IPS-18c (cell line): Measurements from ENCODE around the gene LRRC8D.

Source experiments
- H3K4me3 ChIP-seq: 2 replicates; pipeline ENCODE4 v1.7.0; 2013; ENCODE audit warnings: low read depth, mild to moderate bottlenecking, low read length, moderate library complexity; ENCODE audit not compliant: insufficient read depth
- H3K9me3 ChIP-seq: one replicate; pipeline ENCODE4 v1.6.1; 2013; ENCODE audit warnings: mild to moderate bottlenecking, low read length, moderate library complexity; ENCODE audit not compliant: control insufficient read depth, insufficient read depth

Gene LRRC8D

GRCh38 chr1:89877756-89878155, 56.9 kb downstream of the LRRC8D start:
- H3K9me3 ChIP-seq = no peaks in the 10 kb centered on the region

DNA sequence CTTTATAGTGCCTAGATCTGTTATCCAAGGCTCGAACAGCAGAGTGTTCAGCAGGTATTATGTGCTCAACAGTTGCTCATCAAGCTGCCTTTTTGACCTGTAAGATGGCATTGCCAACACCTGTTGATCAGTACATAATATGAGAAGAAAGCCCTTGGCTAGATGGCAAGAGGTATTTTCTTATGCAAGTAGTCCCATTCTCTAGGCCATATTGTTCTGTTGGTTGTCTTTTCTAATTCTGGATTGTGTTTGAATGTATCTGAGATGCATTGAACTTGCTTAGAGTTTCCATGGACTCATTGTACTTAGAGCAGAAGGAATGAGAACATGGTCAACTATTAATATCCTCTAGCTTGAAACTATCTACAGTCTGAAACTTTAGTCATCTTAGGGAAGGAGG, 57.4 kb downstream of the LRRC8D start:
- Histone ChIP-seq H3K4me3 (no peak overlapping the region), H3K9me3 (no peaks in the 10 kb centered on the region)

More at GRCh38 chr1:89877756-89878155, 56.9 kb downstream of the LRRC8D start:
- no peak overlapping the region for H3K4me3 ChIP-seq

GRCh38 chr1:89880679-89881078, 59.8 kb downstream of the LRRC8D start:
- H3K4me3 ChIP-seq = no peak overlapping the region
- H3K9me3 ChIP-seq = no peaks in the 10 kb centered on the region

DNA sequence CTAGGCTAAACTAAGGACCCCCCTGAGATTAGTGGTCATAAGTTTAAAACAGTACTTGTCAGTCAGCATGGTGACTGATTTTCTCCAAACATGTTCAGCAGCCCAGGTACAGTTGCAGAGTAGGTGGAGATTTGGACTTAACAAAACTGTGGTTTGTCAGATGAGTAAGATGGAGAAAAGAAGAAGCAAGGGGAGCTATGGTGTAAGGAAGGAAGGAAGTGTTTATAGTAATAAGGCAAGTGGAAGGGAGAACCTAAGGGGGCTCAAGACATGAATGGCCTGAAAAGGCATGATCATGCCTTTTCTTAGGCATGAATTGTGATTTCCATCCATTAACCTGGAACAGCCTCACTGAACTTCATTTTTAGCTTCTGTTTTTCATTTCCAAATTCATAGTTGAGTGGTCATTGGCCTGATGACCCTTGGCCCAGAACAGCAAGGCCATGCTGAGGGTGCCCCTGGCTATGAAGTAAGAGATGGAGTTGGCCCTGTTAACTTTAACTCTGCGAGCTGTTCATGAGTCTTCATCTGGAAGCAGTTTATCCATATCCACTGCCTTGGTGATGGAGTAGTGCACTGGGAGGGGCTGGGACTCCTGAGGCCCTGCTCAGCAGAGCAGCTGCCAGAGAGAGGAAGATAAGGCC, 60.7 kb downstream of the LRRC8D start:
- Histone ChIP-seq H3K9me3 (no peaks in the 10 kb centered on the region), H3K4me3 (no peak overlapping the region; the same call in 1 of the 2 replicates)

DNA sequence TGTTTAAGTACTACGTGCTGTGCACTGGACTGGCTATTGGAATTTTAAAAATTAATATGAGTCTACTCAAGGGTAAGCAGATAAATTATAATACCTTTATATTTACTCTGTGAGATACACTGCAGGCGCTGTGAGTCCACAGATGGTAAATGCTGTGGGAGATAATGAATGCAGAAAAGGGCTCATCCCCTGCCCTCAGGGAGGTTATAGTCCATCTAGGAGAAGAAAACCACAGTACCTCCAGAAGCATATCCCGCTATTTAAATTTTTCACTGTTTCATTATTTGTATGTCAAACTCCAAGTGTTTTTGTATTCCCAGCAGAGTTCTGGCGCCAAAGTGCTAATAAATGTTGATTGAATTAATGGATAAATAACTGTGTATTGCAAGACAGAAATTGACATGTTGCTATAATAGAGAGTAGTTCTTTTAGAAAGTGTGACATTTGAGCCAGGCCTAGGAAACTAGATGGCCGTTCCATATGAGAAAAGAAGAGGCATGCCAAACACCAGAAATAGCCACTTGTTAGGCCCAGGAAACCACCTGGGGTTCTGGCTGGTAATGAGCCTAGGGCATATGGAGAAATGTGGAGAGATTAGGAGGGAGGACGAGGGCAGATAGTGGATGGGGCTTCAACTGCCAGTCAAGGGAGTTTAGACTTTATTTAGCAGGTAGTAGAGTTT, 61.7 kb downstream of the LRRC8D start:
- Histone ChIP-seq H3K9me3 (no peaks in the 10 kb centered on the region), H3K4me3 (no peak overlapping the region)

- Histone ChIP-seq H3K9me3 (no peaks in the 10 kb centered on the region), H3K4me3 (no peak overlapping the region)
Measured at GRCh38 chr1:89883030-89883379, 62.2 kb downstream of the LRRC8D start.

DNA sequence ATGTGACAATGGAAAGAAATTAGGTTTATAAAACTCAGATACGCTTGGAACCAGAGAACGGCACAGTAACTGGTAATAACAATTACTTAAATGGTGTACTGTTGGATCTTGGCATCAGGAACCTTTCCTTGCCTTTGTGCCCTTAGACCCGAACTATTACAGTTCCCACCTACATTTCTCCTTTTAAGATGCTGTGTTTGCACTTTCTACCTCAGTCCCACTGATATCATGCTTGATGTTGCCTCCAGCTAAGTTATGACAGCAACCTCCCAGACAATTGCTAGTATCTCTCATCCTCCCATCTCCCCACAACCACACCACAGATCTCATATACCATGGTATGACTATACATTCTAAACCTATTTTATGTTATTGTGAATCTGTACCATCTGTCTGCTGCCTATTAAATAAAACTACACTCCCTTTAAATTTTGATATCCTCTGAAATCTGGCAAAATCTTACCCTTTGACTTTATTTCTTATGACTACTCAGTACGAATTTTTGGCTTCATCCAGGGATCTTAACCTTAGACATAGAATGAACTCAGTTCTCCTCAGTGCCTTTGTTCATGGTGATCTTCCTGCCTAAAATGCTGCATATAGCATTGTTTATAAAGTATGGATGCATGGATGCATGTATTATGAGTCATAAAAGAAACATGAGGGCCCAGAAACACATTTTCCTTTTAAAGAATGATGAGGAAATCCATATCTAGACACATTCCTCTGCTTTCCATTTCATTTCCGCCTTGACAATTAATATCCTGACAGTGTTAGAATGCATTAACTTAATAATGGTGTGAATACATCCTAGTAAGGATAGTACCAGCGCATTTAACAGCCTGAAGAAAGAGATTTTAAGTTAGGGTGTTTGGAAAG, 64.1 kb downstream of the LRRC8D start:
- H3K4me3 ChIP-seq = no peak overlapping the region
- no peaks in the 10 kb centered on the region for H3K9me3 ChIP-seq

- Histone ChIP-seq H3K4me3 (no peak overlapping the region), H3K9me3 (no peaks in the 10 kb centered on the region)
Measured at GRCh38 chr1:89887270-89887669, 66.4 kb downstream of the LRRC8D start.

- Histone ChIP-seq H3K9me3 (no peaks in the 10 kb centered on the region), H3K4me3 (no peak overlapping the region)
Measured at GRCh38 chr1:89887713-89888112, 66.9 kb downstream of the LRRC8D start.

GRCh38 chr1:89888480-89889322, 67.9 kb downstream of the LRRC8D start:
- H3K4me3 ChIP-seq = no peak overlapping the region

DNA sequence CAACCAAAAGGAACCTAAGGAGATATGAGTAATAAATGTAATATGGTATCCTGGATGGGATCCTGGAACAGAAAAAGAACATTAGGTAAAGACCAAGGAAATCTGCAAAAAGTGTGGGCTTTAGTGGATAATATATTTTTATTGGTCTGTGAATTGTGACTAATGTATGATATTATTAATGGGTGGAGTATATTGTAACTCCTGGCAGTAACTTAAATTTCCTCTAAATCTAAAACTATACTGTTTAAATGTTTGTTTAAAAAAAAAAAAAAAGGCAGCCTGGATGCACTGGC, 68.4 kb downstream of the LRRC8D start:
- no peak overlapping the region for H3K4me3 ChIP-seq
- H3K9me3 ChIP-seq = no peaks in the 10 kb centered on the region

More at GRCh38 chr1:89888480-89889322, 67.9 kb downstream of the LRRC8D start:
- H3K9me3 ChIP-seq = no peaks in the 10 kb centered on the region

DNA sequence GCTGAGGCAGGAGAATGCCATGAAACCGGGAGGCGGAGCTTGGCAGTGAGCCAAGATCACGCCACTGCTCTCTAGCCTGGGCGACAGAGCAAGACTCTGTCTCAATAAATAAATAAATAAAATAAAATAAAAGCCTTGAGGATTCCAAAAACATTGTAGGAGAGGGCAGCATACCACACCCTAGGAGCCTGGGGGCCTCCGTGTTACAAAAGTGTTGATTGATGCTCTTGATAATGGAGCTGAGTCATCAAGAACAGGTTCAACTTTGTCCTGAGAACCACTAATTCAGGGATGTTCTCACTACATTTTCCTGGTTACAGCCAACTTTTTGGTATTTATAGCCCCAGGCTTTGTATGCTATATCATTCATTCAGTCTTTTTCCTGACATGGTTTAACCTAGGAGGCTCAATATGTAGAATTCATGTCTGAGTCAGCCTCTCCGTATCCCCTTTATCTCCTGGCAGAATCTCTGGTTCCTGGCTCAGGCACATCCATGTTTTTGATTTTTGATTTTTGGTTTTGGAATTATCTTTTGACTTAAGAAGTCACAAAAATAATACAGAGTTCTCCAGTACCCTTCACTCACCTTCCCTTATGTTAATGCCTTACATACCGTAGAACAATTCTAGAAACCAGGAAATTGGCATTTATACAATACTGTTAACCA, 69.4 kb downstream of the LRRC8D start:
- Histone ChIP-seq H3K9me3 (no peaks in the 10 kb centered on the region), H3K4me3 (no peak overlapping the region)

DNA sequence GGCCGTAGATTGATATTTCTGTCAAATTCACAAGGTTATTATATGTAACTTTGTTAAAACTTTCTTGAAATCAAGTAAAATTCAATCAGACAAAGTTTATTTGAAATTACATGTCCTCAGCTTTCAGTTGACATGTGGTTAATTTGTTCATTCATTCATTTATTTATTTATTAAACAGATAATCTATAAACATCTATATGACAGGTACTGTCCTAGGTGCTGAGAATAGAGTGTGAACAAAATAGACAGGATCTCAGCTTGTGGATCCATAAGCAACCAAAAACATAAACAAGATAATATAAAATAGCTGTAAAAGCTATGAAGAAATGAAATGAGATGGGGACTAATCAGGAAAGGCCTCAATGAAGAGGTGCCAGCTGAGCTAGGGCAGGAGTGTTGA, 72.0 kb downstream of the LRRC8D start:
- no peak overlapping the region for H3K4me3 ChIP-seq

DNA sequence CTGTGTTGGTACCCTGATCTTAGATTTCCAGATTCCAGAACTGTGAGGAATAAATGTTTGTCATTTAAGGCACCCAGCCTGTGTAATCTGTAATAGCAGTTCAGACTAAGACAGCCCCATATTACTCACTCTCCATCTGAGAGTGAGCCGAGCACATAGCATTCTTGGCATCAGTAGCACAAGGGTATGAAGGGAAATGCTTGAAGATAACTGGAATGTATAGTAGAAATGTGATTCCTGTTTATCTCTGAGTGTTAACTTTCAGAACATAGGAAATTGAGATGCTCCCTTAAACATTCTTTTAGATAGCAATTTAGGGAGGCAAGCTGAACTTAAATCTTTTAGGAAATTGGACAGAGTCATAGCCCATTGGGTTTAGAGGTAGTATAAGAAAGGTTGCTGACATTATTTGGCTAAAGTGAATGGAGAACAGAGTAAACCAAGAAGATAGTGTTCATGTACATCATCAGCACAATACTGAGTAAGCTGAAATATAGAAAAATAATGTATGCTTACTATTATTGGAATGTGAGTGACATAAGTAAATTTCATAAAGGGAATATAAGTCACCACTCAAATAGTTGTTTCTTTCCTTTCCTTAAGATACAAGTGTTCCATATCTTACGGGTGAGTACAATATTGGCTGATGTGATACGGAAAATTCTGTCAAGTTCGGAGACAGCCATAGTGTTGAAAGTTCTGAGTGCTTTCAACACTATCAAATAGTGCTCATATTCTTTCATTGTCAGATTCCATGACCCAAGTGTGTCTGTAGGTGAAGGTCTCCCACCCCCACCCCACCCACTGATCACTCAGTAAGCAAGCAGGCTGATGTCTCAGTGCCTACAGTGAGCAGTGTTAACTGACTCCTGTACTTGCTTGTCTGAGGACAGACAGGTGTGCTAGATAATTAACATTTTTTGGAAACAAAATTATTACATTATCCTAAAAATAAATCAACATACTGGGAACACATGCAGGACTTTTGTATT, 73.7 kb downstream of the LRRC8D start:
- no peak overlapping the region for H3K4me3 ChIP-seq
- no peaks in the 10 kb centered on the region for H3K9me3 ChIP-seq

More for the DNA sequence above, 72.0 kb downstream of the LRRC8D start:
- H3K9me3 ChIP-seq = no peaks in the 10 kb centered on the region

DNA sequence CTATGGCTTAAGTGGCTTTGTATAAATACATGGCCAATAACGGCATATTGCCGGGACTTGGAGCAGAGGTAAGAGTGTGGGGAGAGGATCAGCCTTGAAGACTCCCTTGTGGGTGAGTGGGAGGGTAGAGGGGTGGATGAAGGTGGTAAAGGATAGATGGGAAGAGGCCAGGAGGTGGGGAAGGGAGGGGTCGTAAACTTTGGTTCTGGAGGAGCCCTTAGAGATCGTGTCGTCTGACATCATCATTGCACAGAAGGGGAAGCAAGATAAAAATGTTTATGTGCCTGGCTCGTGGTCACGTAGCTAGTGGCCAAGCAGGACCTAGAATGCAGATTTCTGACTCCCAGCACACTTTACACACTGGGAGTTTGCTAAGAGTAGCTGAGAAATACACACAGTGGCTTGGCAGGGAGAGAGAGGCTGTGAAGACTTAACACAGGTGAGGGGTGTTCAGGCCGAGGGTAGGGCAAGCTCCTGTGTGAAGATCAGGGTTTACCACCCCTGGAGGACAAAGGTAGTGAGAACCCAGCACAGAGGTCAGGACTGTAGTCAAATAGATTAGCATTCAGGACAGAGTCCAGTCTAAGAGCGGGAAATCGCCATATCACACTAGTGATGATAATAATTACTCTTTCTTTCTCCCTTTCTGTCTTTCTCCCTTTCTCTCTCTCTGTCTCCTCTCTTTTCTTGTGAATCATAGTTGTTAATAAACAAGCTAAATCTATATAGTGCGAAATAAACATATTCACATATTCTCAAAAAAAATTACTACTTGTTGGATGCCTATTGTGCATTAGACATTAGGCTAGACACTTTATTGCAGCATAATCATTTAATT, 75.5 kb downstream of the LRRC8D start:
- H3K9me3 ChIP-seq = no peaks in the 10 kb centered on the region
- no peak overlapping the region for H3K4me3 ChIP-seq
